Bone marrow (tissue), 2 donors: ENCODE data around the gene SLC1A2.

Source experiments
- DNase-seq, 2 donors: peaks; one replicate each; lab custom pipeline; 2025; lab: John Stamatoyannopoulos, UW

SLC1A2 gene

DNA sequence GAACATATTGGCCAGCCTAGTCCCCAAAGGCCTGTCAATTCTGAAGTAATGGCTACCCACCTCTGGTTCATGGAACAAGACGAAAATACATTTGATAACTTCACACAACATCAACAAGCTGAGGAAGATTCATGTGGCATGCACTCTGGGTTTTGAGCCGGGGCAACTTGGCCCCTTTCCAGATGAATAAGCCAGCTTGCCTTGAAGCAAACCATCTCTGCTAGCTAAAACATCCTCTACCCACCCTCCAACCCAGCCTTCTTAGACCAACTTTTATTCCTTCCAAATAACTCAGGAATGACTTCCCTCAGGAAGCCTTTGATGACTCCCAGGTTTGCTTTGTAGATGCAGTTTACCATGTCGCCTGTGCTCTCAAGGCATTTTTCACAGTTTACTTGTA, 94.4 kb downstream of the SLC1A2 start:
- no peak for DNase-seq

- DNase-seq, result no peak
These were observed 95.0 kb downstream of the SLC1A2 start for GRCh38 chr11:35324183-35324886.

DNA sequence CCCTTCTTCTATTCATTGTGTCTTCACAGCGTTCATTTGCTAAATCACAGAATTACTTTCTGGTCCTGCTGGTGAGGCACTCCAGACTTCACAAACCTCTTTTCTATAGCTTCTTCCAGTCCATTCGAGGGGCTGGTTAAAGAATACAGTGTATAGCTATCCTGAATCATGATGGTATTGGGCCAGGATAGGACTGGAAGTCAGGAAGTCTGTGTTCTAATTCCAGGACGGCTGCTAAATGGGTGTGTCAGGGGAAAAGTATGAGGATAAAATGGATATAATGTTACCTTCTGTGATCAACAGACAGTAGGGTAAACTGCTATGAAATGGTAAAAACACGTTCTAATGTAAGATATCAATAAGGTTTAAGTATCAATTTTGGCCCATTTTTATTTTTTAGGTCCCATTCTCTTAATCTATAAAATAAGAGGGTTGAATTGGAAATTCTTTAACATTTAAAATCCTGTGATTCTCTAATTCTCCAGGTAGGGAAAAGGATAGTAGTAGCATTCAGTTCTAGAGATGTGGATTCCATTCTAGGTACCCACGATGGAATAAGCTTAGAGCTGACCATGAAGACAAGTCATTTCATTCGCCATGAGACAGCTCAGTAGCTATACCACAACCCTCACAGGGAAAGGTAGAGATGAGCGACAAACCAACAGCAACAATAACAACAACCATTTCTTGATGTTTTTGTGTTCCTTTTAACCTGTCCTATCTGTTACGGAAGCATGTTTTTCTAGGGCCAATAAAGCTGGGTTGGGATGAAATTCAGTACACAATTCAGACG, 96.1 kb downstream of the SLC1A2 start:
- DNase-seq, result no peak

GRCh38 chr11:35322318-35322979, 96.9 kb downstream of the SLC1A2 start:
- no peak for DNase-seq

- no peak for DNase-seq
These were observed 97.6 kb downstream of the SLC1A2 start for GRCh38 chr11:35321532-35322317.

DNA sequence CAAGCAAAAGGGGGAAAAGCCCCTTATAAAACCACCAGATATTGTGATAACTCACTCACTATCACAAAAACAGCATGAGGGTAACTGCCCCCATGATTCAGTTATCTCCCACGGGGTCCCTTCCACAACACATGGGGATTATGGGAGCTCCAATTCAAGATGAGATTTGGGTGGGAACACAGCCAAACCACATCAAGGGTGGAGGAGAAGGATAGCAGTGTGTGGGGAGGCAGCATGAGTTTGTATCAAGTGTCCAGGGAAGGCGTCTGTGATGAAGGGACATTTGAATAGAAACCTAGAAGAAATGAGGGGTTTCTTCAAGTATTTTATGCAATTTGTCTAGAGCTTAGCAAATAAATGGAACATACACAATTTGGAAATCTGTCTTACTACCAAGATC, 98.2 kb downstream of the SLC1A2 start:
- DNase-seq, result no peak

DNA sequence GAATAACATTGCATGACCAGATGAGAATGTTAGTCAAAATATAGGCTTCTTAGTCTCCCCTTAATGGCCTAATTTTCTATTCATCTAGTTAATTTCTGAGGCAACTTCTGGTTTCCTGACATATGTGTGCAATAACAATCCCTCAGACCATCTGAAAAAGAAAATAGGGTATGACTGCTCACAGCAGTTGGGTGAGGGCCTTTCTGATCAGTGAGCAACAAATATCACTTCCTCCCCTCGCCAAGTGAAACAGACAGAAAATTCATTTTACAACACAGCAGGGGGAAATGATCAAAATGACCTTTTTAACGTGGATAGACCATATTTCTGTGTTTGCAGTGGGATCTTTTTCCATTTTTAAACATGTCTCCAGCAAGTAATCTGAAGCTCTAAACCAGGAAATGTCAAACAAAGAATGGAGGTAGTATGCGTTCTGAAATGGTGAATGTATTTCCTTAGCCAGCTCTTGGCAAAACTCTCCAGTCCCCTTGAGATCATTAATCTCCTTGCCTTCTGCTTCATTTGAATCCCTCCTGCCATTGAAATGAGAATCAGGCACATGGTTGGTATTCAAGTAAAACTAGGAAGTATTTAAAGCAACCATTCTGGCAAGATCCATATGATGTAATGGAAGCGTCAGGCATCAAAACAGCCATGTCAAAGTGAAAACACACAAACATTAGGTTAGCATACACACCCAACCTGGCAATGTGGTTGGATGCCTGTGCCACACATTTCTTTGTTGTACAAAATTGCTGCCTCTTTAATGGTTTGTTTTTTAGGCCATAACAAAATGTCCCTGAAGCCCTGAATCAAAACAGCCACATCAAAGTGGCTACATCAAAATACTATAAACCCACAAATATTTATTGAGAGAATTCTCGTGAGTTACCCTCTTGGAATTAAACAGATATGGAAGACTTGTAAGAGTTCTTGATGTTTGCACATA, 100.1 kb downstream of the SLC1A2 start:
- DNase-seq, result peak in 1 of 2 donors; percentile 14

GRCh38 chr11:35318309-35318708, 101.0 kb downstream of the SLC1A2 start:
- no peak for DNase-seq

- no peak for DNase-seq
These were observed 102.1 kb downstream of the SLC1A2 start for GRCh38 chr11:35317253-35317652.

GRCh38 chr11:35316161-35316560, 103.2 kb downstream of the SLC1A2 start:
- DNase-seq, result no peak

DNA sequence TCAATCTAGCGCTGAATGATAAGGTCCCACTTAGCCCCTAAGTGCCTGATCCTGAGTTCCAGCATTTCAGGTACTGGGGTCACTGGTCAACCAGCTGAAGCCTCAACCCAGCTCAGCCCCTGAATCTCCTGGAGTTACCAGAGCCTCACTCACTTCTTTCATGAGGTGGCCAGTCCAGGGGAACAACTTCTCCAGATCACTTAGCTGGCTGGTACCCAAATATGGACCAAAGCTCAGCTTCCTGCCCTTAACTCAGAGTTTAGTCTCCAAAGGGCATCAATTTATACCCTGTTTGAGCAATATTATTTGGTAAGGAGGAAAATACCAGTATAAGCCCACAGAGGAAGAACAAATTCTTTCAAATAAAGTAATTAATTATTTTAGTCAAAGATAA, 105.6 kb downstream of the SLC1A2 start:
- DNase-seq, result no peak

DNA sequence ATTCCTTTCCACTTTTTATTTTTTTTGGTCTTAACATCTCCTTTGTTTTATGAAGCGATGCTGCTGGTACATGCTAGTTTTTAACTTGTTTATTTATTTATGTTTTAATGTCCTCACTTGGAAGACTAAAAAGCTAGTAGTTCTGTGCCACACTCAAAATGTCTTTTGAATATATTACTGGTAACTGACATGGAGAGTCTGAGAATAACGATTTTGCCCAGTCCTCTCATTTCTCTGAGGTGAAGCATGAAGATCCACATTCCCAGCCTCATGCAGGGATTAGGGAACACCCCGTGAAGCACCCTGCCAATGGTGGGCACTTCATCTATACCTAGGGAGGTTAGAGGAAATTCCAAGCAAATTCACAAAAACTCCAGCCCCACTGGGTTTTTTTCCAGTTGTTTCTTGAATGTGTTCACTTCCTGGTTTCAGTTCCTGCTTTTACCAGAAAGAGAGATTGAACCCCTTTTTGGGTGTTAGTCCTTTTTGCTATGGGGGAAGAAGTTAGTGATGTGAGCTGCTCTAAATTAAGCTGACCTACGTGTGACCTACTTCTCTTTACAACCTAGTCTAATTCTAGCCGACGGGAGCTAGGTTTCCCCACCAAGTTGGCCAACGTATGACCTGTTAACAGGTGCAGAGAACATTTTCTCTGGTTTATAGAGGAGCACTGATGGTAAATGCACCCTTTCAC, 106.1 kb downstream of the SLC1A2 start:
- no peak for DNase-seq

- peak in 1 of 2 donors; percentile 11 for DNase-seq
These were observed 108.0 kb downstream of the SLC1A2 start for GRCh38 chr11:35311331-35311730.

DNA sequence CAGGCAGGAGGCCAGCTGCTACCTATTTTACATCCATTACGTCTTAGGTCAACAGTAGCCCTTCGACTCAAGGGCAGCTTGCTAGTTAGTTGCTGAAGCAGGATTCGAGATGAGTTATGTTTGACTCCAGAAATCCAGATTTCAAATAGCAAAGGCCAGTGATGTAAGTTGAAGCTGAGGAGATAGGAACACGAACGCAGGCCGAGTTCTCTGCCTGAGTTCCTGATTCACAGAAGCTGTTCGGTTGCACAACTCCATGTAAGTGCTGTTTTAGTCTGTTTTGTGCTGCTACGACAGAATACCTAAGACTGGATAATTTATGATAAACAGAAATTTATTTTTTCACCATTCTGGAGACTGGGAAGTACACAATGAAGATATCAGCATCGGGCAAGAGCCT, 111.2 kb downstream of the SLC1A2 start:
- no peak for DNase-seq

GRCh38 chr11:35307221-35307621, 112.1 kb downstream of the SLC1A2 start:
- no peak for DNase-seq

GRCh38 chr11:35305670-35306382, 113.5 kb downstream of the SLC1A2 start:
- peak in 1 of 2 donors; percentile 34 for DNase-seq

- no peak for DNase-seq
These were observed 114.4 kb downstream of the SLC1A2 start for GRCh38 chr11:35304900-35305460.

DNA sequence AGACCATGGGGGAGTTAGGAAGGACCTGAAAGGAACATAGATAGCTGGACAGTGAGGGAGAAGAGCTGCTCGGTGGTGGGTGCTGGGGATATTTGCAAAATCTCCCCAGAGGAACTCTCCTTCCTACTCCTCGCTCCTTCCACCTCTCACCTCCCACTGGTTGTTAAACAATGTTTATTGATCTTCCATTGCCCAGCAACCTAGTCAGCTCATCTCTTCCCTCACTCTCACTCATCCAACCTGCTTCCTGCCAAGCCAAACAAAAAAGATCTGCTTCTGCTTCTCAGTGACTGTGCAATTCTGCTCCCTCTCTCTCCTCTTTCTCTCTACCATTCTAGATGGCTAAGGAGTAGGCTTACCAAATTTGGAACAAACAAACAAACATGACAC, 115.0 kb downstream of the SLC1A2 start:
- peak in 1 of 2 donors; percentile 88 for DNase-seq
